Lower leg skin (tissue), 4 donors: Measurements from ENCODE around the gene PDE6B. TPM values are rescaled to one million over a fixed set of nuclear protein-coding genes. Genes with fewer than 3 reads are reported as not detected.

ENCODE experiments used
- DNase-seq, 2 donors: peaks; one replicate each; pipeline ENCODE4 v3.0.0-alpha.2; 2019; ENCODE audit warnings: low spot score in 2 of 2
- H3K4me3 ChIP-seq: fragments of 200-600 bp; sonication (generic); 2 replicates; pipeline ENCODE4 v1.5.1; 2017; ENCODE audit warnings: mild to moderate bottlenecking, low read depth; ENCODE audit not compliant: poor library complexity, severe bottlenecking
- CTCF ChIP-seq, 3 donors: fragments of 450-650 bp; IDR thresholded peaks; one replicate each; pipeline ENCODE4 v1.5.1; 2016; ENCODE audit warnings: antibody characterized with exemption in 3 of 3, mild to moderate bottlenecking in 3 of 3, moderate library complexity in 2 of 3
- POLR2A ChIP-seq, 2 donors: fragments of 450-650 bp; IDR thresholded peaks; one replicate each; pipeline ENCODE4 v1.6.1; 2016 to 2017; ENCODE audit warnings: antibody characterized with exemption in 2 of 2, mild to moderate bottlenecking in 1 of 2, moderate library complexity in 1 of 2
- WGBS, 2 donors: methylation state at CpG; one replicate each; pipeline ENCODE4 v1.1.5; 2018; 5-methylcytosine and 5-hydroxymethylcytosine counted together
- intact Hi-C: fragments of 100-400 bp; cut with DNase I; formaldehyde crosslinking; loops from one replicate; pipeline ENCODE4 v1.15.0; 2023; ENCODE audit warnings: low total_unique reads
- total RNA-seq, 4 donors: library from RNA; depleted of rRNA; stranded (reverse); fragments of >200 nt; gene quantifications; one replicate each; pipeline ENCODE4 v1.1.0, GENCODE V29; 2016

Gene PDE6B
- total RNA-seq, 4 donors from 2014 or later = 0.59 to 1.5 TPM; not detected in 2

GRCh38 chr4:647481-647880, 22.1 kb downstream of the PDE6B start:
- TF ChIP-seq POLR2A (IDR thresholded peaks at IDR 0.05) (no peak), CTCF (IDR thresholded peaks at IDR 0.05) (no peak)
- H3K4me3 ChIP-seq = no peak overlapping the region
- intact Hi-C loops = no loop called here
- DNase-seq = no peak
- WGBS, 2 donors = 70% methylated on average over 13 of the region's 13 CpGs

- H3K4me3 ChIP-seq = no peak overlapping the region
- no peak for TF ChIP-seq POLR2A (IDR thresholded peaks at IDR 0.05)
- TF ChIP-seq CTCF (IDR thresholded peaks at IDR 0.05) = no peak
- 80 to 81% methylated on average over 26 to 28 of the region's 28 CpGs for WGBS, 2 donors
- no peak for DNase-seq
- intact Hi-C loops = no loop called here
These were observed 23.4 kb downstream of the PDE6B start for GRCh38 chr4:648579-649292.

- no peak for DNase-seq
- TF ChIP-seq POLR2A (IDR thresholded peaks at IDR 0.05) (no peak), CTCF (IDR thresholded peaks at IDR 0.05) (no peak)
- H3K4me3 ChIP-seq = no peak overlapping the region
- WGBS, 2 donors = 93 to 96% methylated on average over 6 to 7 of the region's 7 CpGs
- intact Hi-C loops = no loop called here
These were observed 23.9 kb downstream of the PDE6B start for GRCh38 chr4:649293-649625.

GRCh38 chr4:649751-650310, 24.5 kb downstream of the PDE6B start:
- 89 to 90% methylated on average over 12 to 13 of the region's 13 CpGs for WGBS, 2 donors
- no peak for DNase-seq
- intact Hi-C loops = no loop called here
- no peak for TF ChIP-seq CTCF (IDR thresholded peaks at IDR 0.05)
- no peak for TF ChIP-seq POLR2A (IDR thresholded peaks at IDR 0.05)
- H3K4me3 ChIP-seq = no peak overlapping the region

GRCh38 chr4:650461-650860, 25.1 kb downstream of the PDE6B start:
- TF ChIP-seq CTCF (IDR thresholded peaks at IDR 0.05) (no peak), POLR2A (IDR thresholded peaks at IDR 0.05) (no peak)
- WGBS, 2 donors = 76 to 82% methylated on average over 16 to 18 of the region's 18 CpGs
- DNase-seq = no peak
- intact Hi-C loops = no loop called here
- no peak overlapping the region for H3K4me3 ChIP-seq
